ENCODE data around the gene FJX1.

- TF ChIP-seq CTCF (IDR thresholded peaks at IDR 0.05; ENCODE audit: low read depth, low read length, missing input control), result no peak
- TF ChIP-seq ATF3 (IDR thresholded peaks at IDR 0.05), result no peak
- no peak for TF ChIP-seq GABPA (IDR thresholded peaks at IDR 0.05 in 1 of 2, conservative IDR thresholded peaks at IDR 0.05 in 1 of 2)
- TF ChIP-seq, protein P1, sequence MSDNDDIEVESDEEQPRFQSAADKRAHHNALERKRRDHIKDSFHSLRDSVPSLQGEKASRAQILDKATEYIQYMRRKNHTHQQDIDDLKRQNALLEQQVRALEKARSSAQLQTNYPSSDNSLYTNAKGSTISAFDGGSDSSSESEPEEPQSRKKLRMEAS (IDR thresholded peaks at IDR 0.05), result no peak
- no peak for TF ChIP-seq RXRA (IDR thresholded peaks at IDR 0.05)
These were observed 12.6 kb upstream of the FJX1 start for GRCh38 chr11:35605706-35606105.

Measured in liver (tissue), 3 donors.